ENCODE measurements around the gene NIT1. TPM values are rescaled to one million over a fixed set of nuclear protein-coding genes. Genes with fewer than 3 reads are reported as not detected.

Gene NIT1
- total and polyA plus RNA-seq, 2 of the 8 experiments (the other 6 are each of a cell fraction or from before 2014, with no cell fraction given), result 33.0 to 40.4 TPM

GRCh38 chr1:161069241-161069640 is 48.7 kb upstream of the NIT1 start:
- CTCF ChIA-PET (ENCODE audit: partially characterized antibody), result interaction anchor here (1.7 to 17.8 kb wide), 6 partner anchors 8 to 28 kb away, joined by 4 to 282 read pairs (median 20); partner anchors contain the start of genes KLHDC9 and NECTIN4
- H3K27ac ChIP-seq (ENCODE audit: low read depth, low read length), result no peak overlapping the region

More at GRCh38 chr1:161069241-161069640, 48.7 kb upstream of the NIT1 start:
- no peak overlapping the region for H4K5ac ChIP-seq (ENCODE audit: insufficient read length, low read depth, low read length)
- H3K4me1 ChIP-seq (replicated peaks in 1 of 4; ENCODE audit: control insufficient read depth in 3 of 4, insufficient read depth in 4 of 4, low read length in 3 of 4), result peaks cover 0 to 8% (median 3%) of the 10 kb centered on the region in 4 experiments; a peak in 3 of 7 replicates
- no peak overlapping the region for H2BK20ac ChIP-seq (ENCODE audit: low read length)
- peak overlapping the region; percentile 70 for H4K8ac ChIP-seq (ENCODE audit: extremely low read depth, insufficient read depth, low read length)
- H2BK5ac ChIP-seq (ENCODE audit: low read depth, low read length), result no peak overlapping the region; the same call in 1 of the 2 replicates
- DNase-seq (ENCODE audit: low read depth in 1 of 2, low spot score in 2 of 2) (no peak), FAIRE-seq (no peak)
- peaks cover 0 to 3% of the 10 kb centered on the region in 2 experiments for H4K20me1 ChIP-seq (replicated peaks in 1 of 2; ENCODE audit: control insufficient read depth in 1 of 2, insufficient read depth in 2 of 2, low read length in 2 of 2)
- POLR2A ChIA-PET (ENCODE audit: partially characterized antibody), result interaction anchor here (1.3 to 1.6 kb wide), 4 partner anchors 9 to 63 kb away, joined by 4 to 6 read pairs (median 4); partner anchors contain the start of genes DEDD and KLHDC9
- no peaks in the 10 kb centered on the region for H3K9me3 ChIP-seq (ENCODE audit: insufficient read depth in 2 of 2, low read depth in 1 of 2, low read length in 1 of 2)
- no peak overlapping the region for H2BK12ac ChIP-seq (ENCODE audit: low read depth, low read length)
- no peak overlapping the region for H3K4me3 ChIP-seq (ENCODE audit: extremely low read depth in 1 of 4, insufficient read depth in 2 of 4, low read depth in 3 of 4, low read length in 4 of 4)
- WGBS, 2 experiments (ENCODE audit: extremely low coverage in 1 of 2, insufficient coverage in 1 of 2, insufficient read length in 1 of 2, insufficient replicate concordance in 2 of 2, low coverage in 1 of 2, low lambda C conversion rate in 2 of 2, missing lambda C conversion rate in 1 of 2), result 91% methylated on average over 7 of the region's 9 CpGs; no CpG with 5 or more reads in 1 of the 2 experiments
- no peaks in the 10 kb centered on the region for H3K27me3 ChIP-seq (replicated peaks in 1 of 4; ENCODE audit: control insufficient read depth in 3 of 4, extremely low read depth in 1 of 4, insufficient read depth in 3 of 4, low read length in 3 of 4)
- no peak overlapping the region for H3K18ac ChIP-seq (ENCODE audit: extremely low read depth, low read length)
- H3K23me2 ChIP-seq (ENCODE audit: low read depth, low read length), result no peaks in the 10 kb centered on the region
- no peaks in the 10 kb centered on the region for H3K36me3 ChIP-seq (ENCODE audit: control insufficient read depth in 2 of 4, insufficient read depth in 4 of 4, low read length in 3 of 4)
- H3K14ac ChIP-seq (ENCODE audit: insufficient read length), result no peak overlapping the region
- no peaks in the 10 kb centered on the region for H3K79me2 ChIP-seq (ENCODE audit: control insufficient read depth in 1 of 2, insufficient read depth in 2 of 2, low read length in 2 of 2)
- no peak overlapping the region for H3K23ac ChIP-seq (ENCODE audit: insufficient read length)
- H4K91ac ChIP-seq (replicated peaks; ENCODE audit: insufficient read length, low read length), result peak overlapping the region; percentile 50
- H2BK120ac ChIP-seq (replicated peaks; ENCODE audit: low read depth, low read length), result no peak overlapping the region
- no peak overlapping the region for H3K4me2 ChIP-seq (ENCODE audit: insufficient read depth in 1 of 2, low read depth in 2 of 2, low read length in 2 of 2)
- no peak overlapping the region for H2AK5ac ChIP-seq (ENCODE audit: low read depth, low read length)
- H3K56ac ChIP-seq (replicated peaks; ENCODE audit: insufficient read length, low read depth, low read length), result no peak overlapping the region
- TF ChIP-seq CEBPB (IDR thresholded peaks at IDR 0.05; ENCODE audit: low read depth, low read length) (no peak), SIRT6 (IDR thresholded peaks at IDR 0.05; ENCODE audit: low read length) (no peak), JUN (IDR thresholded peaks at IDR 0.05; ENCODE audit: low read depth, low read length) (no peak), TEAD4 (IDR thresholded peaks at IDR 0.05; ENCODE audit: low read depth, low read length) (no peak), BRCA1 (IDR thresholded peaks at IDR 0.05; ENCODE audit: low read depth, low read length) (no peak), POLR2A (IDR thresholded peaks at IDR 0.05; ENCODE audit: control extremely low read depth in 1 of 2, low read depth in 2 of 2, low read length in 2 of 2) (no peak), EZH2 (IDR thresholded peaks at IDR 0.05; ENCODE audit: low read depth, low read length, severe bottlenecking) (no peak), KDM5A (IDR thresholded peaks at IDR 0.05; ENCODE audit: low read length) (no peak), CTCF (IDR thresholded peaks at IDR 0.05; ENCODE audit: control extremely low read depth in 1 of 3, insufficient read depth in 1 of 3, low read depth in 1 of 3, low read length in 3 of 3) (no peak), TCF12 (IDR thresholded peaks at IDR 0.05; ENCODE audit: low read depth, low read length) (no peak), CHD2 (IDR thresholded peaks at IDR 0.05; ENCODE audit: low read length) (no peak)
- 0 out of 2 replicates have a peak overlapping the region, but pooled peaks have one; percentile 29 for H2BK15ac ChIP-seq (ENCODE audit: low read length)
- no peaks in the 10 kb centered on the region for H3K79me1 ChIP-seq (ENCODE audit: low read depth, low read length)
- peak overlapping the region; percentile 84 for H3K4ac ChIP-seq (replicated peaks; ENCODE audit: insufficient read length, low read depth, low read length)
- no peak overlapping the region for H2AFZ ChIP-seq (ENCODE audit: low read length)
- no peak overlapping the region for H3K9ac ChIP-seq (replicated peaks in 1 of 4; ENCODE audit: extremely low read depth in 1 of 4, low read depth in 3 of 4, low read length in 3 of 4)

Data from H1 (cell line).